ENCODE results near the gene OTOGL.

Gene OTOGL

DNA sequence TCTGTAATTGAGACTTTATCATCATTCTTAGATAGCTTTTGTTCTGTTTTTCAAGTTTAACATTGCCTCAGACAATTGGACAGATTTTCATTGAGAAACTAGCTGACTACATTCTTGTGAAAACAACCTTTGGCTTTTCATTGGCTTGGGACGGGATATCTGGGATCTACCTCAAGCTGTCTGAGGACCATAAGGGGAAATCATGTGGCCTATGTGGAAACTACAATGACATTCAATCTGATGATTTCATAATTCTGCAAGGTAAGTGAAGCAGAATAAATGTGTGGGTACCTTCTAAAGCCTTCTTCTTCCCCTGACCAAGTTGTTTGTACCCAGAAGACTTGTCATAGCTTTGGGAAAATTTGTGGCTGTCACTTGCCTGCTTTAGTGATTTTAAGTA, 133.5 kb downstream of the OTOGL start:
- H3K36me3 ChIP-seq (replicated peaks): no peaks in the 10 kb centered on the region
- no peak overlapping the region for H3K27ac ChIP-seq
- H3K4me3 ChIP-seq (ENCODE audit: low read depth, low read length): no peak overlapping the region
- TF ChIP-seq, protein P1, sequence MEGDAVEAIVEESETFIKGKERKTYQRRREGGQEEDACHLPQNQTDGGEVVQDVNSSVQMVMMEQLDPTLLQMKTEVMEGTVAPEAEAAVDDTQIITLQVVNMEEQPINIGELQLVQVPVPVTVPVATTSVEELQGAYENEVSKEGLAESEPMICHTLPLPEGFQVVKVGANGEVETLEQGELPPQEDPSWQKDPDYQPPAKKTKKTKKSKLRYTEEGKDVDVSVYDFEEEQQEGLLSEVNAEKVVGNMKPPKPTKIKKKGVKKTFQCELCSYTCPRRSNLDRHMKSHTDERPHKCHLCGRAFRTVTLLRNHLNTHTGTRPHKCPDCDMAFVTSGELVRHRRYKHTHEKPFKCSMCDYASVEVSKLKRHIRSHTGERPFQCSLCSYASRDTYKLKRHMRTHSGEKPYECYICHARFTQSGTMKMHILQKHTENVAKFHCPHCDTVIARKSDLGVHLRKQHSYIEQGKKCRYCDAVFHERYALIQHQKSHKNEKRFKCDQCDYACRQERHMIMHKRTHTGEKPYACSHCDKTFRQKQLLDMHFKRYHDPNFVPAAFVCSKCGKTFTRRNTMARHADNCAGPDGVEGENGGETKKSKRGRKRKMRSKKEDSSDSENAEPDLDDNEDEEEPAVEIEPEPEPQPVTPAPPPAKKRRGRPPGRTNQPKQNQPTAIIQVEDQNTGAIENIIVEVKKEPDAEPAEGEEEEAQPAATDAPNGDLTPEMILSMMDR (IDR thresholded peaks at IDR 0.05; ENCODE audit: low read depth, low read length, missing control alignments): no peak
- DNase-seq: no peak
- no peaks in the 10 kb centered on the region for H3K27me3 ChIP-seq (replicated peaks)
- in situ Hi-C loops (cut with HindIII; ENCODE audit: low pct_ligation_motif_present, low sequenced_read_pairs): no loop called here

DNA sequence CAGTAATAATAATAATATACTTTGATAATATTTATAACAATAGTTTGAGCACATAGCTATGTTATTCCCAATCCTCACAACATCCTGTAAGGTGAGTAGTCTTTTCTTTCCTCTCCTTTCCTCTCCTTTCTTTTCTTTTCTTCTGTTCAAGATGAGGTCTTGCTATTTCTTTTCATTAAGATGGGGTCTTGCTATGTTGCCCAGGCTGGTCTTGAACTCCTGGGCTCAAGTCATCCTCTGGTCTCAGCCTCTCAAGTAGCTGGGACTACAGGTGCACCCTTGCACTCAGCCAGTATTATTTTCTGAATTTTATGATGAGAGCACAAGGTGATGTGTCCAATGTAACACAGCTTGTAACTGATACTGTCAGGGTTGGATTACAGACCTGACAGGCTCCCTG, 134.6 kb downstream of the OTOGL start:
- no peak for DNase-seq
- Histone ChIP-seq H3K36me3 (replicated peaks) (no peaks in the 10 kb centered on the region), H3K27ac (no peak overlapping the region), H3K27me3 (replicated peaks) (no peaks in the 10 kb centered on the region), H3K4me3 (ENCODE audit: low read depth, low read length) (no peak overlapping the region)
- TF ChIP-seq, protein P1 (IDR thresholded peaks at IDR 0.05; ENCODE audit: low read depth, low read length, missing control alignments): no peak
- in situ Hi-C loops (cut with HindIII; ENCODE audit: low pct_ligation_motif_present, low sequenced_read_pairs): no loop called here

DNA sequence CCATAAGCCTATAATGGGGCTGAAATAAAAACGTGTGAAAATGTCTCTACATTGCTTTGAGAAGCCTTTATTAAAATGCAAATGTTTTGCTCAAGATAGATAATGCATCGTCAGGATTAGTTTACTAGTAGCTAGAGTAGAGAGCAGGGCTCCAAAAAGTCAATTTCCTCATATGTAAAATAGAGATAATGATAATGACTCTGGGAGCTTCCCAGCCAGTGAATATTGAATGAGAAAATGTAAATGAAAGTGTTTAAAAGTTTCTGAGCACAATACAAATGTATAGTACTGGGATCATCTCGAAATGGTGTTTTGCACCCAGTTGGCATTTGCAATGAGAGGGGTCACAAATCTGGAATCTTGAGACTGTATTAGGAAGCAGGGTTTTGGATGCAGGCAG, 135.3 kb downstream of the OTOGL start:
- TF ChIP-seq, protein P1 (IDR thresholded peaks at IDR 0.05; ENCODE audit: low read depth, low read length, missing control alignments): no peak
- in situ Hi-C loops (cut with HindIII; ENCODE audit: low pct_ligation_motif_present, low sequenced_read_pairs): no loop called here

DNA sequence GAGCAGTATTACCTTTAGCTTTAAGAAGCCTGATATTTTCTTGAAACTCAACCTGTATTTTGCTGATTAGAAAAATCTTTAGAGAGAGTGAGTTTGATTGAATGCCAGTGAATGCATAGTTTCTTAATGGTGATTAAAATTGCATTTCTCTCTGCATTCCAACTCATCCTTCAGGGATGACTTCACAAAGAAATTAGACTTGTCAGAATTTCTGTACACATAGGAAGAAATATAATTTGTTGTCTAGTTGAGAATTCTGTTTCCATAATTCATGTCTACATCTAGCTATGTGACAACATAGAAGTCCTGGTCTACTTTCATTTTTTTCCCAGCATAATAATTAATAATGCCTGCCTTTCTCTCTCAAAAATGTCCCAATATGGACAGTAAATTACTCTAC, 136.6 kb downstream of the OTOGL start:
- Histone ChIP-seq H3K27me3 (replicated peaks) (no peaks in the 10 kb centered on the region), H3K27ac (no peak overlapping the region), H3K36me3 (replicated peaks) (no peaks in the 10 kb centered on the region), H3K4me3 (ENCODE audit: low read depth, low read length) (no peak overlapping the region)
- no peak for DNase-seq
- in situ Hi-C loops (cut with HindIII; ENCODE audit: low pct_ligation_motif_present, low sequenced_read_pairs): no loop called here
- TF ChIP-seq, protein P1 (IDR thresholded peaks at IDR 0.05; ENCODE audit: low read depth, low read length, missing control alignments): no peak

More for the DNA sequence above, 135.3 kb downstream of the OTOGL start:
- Histone ChIP-seq H3K4me3 (ENCODE audit: low read depth, low read length) (no peak overlapping the region), H3K27me3 (replicated peaks) (no peaks in the 10 kb centered on the region), H3K36me3 (replicated peaks) (no peaks in the 10 kb centered on the region), H3K27ac (no peak overlapping the region)
- no peak for DNase-seq

DNA sequence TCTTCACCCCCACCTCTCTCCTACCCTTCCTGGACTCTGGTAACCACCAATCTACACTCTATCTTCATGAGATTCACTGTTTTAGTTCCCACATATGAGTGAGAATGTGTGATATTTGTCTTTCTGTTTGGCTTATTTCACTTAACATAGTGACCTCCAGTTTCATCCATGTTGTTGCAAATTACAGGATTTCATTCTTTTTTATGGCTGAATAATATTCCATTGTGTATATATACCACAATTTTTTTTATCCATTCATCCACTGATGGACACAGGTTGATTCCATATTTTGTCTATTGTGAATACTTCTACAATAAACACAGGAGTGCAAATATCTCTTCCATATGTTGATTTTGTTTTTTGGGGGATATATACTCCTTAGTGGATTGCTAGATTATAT, 140.5 kb downstream of the OTOGL start:
- TF ChIP-seq, protein P1 (IDR thresholded peaks at IDR 0.05; ENCODE audit: low read depth, low read length, missing control alignments): no peak
- Histone ChIP-seq H3K27me3 (replicated peaks) (no peaks in the 10 kb centered on the region), H3K4me3 (ENCODE audit: low read depth, low read length) (no peak overlapping the region), H3K36me3 (replicated peaks) (no peaks in the 10 kb centered on the region), H3K27ac (no peak overlapping the region)
- in situ Hi-C loops (cut with HindIII; ENCODE audit: low pct_ligation_motif_present, low sequenced_read_pairs): no loop called here
- DNase-seq: no peak

DNA sequence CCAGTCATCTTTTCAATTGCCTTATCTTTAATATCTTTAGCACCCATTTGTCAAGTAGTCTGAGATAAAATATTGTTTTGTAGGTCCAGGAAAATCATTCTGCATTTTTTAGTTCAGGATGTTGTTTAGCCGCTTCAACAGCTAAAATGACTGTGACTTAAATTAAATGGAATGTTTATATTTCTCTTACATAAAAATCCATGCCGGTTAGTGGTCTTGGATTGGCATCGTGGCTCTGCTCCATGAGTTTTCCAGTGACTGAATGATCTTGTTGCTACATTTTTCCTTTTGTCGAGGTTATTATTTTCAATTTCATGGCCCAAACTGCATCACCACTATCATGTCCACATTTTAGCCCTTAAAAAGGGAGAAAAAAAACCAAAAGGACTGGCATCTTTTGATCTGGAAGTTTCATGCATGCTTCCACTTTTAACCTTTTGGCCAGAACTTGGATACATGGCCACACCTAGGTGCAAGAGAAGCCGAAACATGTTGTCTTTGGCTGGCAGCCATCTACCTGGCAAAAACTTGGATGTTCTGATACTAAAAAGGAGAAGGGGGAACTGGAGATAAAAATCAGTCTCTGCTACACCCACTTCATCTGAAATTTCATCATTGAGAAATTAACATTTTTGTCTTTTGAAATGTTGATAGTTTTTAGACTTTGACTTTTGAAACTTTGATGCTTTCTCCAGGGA, 142.4 kb downstream of the OTOGL start:
- TF ChIP-seq, protein P1 (IDR thresholded peaks at IDR 0.05; ENCODE audit: low read depth, low read length, missing control alignments): no peak
- peak; percentile 36 for DNase-seq
- Histone ChIP-seq H3K36me3 (replicated peaks) (no peaks in the 10 kb centered on the region), H3K4me3 (ENCODE audit: low read depth, low read length) (no peak overlapping the region), H3K27ac (no peak overlapping the region), H3K27me3 (replicated peaks) (no peaks in the 10 kb centered on the region)
- in situ Hi-C loops (cut with HindIII; ENCODE audit: low pct_ligation_motif_present, low sequenced_read_pairs): no loop called here

Measured in brain microvascular endothelial cell (primary cell).